HG02870 (cell line): ENCODE measurements around the gene STX19.
A peak's percentile ranks its signal among the peaks of the same experiment; 100 is the strongest.

ENCODE experiments used
- ATAC-seq: cut with Tn5 transposase; IDR thresholded peaks from one replicate; pipeline ENCODE4 v1.9.1; 2021; ENCODE audit warnings: mild to moderate bottlenecking, moderate library complexity; ENCODE audit not compliant: unreplicated experiment

Gene STX19

DNA sequence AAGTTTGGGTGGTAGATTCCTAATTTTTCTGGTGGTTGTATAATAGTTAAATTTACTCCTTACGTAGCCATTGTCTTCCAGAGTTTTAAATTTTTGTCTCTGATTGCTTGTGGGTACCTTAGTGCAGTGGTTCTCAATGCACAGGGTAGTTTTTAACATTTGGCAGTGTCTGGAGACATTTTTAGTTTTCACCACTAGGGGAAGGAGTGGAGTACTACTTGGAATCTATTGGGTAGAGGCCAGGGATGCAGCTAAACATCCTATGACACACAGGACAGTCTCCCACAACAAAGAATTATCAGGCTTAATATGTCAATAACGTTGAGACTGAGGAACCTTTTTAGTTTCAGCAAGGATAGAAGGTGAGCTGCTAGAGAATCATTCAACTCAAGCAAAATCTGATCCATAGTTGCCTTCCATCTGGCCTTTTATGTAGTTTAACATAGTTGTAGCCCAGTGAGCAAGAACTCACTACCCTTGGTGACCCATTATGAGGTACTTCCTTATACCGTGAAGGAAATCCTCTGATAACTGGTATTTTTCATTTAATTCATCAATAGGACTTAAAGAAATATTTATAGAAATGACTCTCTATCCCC lies 8.6 kb upstream of the STX19 start:
- ATAC-seq: peak; percentile 83

DNA sequence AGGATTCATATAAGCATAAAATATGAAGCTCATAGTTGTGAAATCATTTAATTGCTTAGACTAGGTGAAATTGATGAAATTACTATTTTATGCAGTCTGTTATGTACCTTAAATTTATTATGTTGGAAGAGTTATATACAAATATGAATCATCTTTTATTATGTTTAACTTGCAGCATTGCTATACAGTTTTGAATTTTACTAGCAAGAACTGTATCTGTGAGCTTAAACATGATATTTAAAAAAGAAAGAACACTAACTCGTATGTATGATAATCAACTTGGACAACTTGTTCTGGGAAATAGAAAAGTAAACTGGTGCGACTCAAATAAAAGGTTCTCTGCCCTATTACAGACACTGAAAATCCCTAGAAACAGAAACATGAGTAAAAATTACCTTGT lies 1.8 kb downstream of the STX19 start:
- no peak for ATAC-seq

DNA sequence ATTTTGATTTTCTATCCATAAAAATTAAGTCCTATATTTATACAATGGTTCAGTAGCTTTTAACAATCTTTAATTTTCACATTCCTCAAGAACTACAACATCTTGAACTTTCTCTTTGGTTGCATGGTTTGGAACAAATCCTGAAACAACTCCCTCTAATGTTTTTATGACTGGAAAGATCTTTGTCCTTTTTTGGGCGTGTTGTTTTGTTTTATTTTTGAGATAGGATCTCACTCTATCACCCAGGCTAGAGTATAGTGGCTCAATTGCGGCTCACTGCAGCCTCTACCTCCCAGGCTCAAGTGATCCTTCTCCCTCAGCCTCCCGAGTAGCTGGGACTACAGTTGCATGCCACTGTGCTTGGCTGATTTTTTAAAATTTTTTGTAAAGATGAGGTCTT lies 4.0 kb downstream of the STX19 start:
- ATAC-seq: no peak

DNA sequence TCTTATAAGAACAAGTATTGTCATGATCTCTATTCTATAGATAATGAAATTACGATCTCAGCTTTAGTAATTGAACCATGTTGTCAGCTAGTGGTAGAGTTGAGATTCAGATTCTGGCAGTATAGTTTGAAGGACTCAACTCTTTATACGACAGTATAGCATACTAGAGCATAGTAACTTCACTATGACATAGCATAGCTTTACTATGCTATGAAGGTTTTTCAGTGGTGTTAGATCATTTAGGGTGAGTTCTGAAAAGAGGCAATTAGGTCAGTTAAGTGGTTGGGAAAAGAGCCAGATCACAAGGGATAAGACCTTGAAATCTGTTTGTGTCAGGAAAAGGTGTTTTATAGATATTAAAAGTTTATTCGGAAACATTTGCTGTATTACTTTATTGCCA lies 8.1 kb downstream of the STX19 start:
- ATAC-seq: no peak

DNA sequence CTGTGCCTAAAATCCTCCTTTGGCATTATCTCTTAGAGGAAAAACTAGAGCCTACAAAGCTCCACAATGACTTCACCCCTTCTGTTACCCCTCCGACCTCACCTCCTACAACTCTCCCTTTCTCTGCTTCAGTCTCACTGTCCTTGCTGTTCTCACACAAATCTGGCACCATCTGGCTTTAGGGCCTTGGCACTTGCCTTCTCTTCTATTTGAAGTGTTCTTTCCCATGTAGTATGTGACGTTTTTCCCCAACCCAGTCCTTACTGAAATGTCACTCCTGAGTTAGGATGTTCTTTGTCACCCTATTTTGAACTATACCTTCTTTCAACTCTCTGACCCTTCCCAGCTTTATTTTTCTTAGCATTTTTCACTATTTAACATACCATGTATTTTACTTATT lies 8.7 kb downstream of the STX19 start:
- ATAC-seq: no peak

DNA sequence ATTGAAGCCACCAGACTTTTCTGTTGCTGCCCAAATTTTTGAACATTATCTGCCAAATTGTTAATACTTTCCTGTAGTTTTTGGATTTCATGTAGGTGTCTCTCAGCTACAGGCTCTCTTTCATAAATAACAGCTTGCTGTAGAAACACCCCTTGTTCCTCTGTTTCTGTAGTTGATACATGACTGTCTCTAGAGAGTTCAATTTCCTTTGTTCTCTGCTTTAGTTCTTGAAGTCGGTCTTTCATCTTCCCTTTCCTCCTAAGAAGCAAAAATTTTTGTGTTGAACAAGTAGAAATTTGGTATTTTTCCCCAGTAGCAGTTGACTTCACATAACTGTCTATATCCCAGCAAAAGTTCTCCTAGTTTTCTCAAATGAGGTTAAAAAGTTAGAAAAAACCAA lies 13.4 kb downstream of the STX19 start:
- no peak for ATAC-seq

DNA sequence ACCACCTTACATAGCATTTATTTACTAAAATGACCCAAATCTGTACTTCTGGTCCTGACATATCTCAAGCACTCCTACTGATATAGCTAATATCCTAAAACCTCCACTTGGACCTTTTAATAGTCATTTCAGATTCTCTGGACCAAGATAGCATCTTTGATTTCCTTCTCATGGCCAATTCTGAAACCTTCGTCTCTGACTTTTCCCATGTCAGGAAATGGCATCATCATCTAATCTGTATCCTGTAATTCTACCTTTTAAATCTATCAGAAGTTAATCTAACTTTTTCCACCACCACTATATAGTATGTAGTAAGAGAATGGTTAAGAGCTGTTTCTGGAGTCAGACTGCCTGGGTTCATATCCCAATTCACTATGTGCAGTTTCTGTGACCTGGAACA lies 16.2 kb downstream of the STX19 start:
- ATAC-seq: no peak

DNA sequence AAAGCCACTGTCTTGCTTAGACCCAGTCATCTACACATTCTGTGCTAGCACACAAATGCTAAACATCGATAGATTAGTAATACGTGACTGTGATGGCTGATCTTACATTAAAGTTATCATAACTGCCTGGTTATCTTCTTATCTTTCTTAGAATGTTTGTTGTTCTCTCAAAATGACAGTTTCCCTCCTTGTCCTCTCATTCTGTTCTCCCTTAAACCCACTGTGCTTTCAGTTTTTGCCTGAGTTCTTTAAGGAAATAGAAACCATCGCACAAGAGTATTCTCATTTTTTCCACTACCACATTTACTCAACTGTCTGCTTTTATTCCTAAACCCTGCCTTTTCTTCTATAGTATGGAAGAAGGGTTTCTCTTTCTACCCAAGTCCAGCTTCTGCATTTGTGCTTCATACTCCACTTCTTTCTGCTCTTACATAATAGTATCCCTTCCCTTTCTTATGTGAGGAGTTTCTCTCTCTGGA lies 17.1 kb downstream of the STX19 start:
- no peak for ATAC-seq

DNA sequence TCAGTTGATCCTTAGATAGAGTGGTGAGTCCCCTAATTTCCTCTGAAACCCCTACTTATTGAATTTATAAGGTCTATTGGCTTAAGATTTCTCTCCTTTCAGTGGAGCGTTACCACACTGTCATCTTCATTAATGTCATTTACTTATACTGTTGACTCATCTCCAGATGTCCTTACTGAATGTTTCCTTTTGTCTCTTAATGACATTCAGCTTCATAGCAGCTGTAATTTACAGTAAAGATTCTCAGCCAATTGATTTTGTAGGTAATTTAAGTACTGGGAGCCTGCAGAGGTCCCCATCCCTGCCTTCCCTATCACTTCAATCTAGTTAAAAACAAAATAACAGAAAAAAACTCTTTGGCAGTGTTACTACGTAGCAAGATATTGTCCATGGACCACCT lies 18.8 kb downstream of the STX19 start:
- no peak for ATAC-seq

DNA sequence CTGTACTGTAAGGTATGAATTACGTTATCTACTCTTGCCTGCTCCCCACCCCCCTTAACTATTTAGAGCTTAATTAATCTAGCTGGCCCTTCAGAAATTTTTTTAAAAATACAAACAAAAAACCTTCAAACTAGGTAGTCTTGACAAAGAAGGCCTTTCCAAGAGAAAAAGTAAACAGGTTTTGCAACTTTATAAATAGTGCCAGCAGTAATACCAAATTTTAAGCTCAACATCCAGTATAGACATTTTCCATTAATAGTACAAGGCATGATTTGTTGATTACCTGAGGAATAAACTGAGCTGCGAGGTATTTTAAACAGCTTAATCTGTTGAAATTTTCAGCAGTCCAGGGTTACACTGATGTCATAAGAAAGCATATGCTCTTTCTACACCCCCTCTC lies 20.1 kb downstream of the STX19 start:
- ATAC-seq: no peak

DNA sequence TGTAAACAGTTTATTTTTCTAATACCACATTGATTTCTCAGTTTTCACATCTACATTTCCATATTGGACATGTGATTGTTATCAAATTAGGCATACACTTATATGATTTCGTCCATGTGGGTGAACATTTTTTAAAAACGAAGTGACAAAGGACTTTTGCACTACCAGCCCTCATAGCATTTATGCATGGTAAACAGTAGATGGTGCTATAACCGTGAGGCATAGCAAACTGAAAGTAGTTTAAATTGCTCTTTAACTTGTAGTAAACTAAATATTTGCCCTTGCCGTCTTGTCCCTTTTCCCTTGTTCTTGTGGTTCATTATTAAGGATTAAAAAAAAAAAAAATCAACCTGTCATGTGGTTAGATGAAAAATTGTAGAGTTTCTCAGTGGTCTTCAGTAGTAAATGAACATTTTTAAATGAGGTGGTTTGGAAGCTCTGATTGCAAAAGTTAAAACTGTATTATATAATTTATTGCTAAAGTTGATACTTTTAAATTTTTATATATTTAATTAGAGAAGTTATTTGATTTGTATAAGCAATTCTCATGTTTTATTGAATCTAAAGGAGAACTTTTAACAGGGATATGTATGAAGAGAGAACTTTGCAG lies 24.0 kb downstream of the STX19 start:
- ATAC-seq: peak; percentile 78

DNA sequence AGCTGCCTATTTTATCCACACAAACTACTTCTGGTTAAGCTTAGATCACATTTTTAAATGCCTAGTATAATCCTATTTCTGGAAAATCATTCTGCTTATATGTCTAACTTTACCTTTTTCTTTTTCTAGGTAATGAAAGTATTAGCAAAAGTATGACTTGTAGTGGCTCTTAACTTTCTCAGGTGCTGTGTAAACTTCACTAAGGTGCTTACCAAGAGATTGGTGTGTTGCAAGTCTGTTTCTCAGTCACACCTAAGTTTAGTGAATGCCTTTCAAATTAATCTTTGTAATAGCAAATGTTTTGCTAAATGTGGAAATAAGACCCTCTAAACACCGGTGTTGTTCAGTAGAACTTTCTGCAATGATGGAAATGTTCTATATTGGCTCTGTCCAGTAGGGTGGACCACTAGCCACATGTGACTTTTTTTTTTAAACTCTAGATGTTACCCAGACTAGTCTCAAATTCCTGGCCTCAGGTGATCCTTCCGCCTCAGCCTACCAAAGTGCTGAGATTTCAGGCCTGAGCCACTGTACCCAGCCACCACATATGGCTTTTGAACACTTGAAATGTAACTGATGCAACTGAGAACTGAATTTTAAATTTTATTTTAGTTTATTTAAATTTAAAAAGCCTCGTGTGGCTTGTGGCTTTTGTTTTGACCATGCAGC lies 26.4 kb downstream of the STX19 start:
- ATAC-seq: no peak

DNA sequence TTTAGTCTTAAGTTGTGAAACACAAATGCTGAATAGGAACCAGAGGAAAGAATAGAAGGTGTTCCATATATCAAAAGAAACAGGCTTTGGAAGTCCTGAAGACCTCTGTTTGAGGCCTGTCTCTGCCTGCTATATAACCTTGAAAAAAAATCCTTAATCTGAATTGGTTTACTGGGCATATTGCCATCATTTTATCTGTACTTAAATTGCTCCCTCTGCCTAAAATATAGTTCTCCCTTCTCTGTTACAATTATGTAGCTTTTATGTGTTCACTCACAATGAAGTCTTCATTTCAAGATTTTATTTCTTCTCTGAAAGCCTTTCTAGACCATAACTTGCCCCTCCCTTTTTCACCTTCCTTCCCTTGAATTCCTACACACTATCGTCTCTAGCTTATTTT lies 27.2 kb downstream of the STX19 start:
- no peak for ATAC-seq

DNA sequence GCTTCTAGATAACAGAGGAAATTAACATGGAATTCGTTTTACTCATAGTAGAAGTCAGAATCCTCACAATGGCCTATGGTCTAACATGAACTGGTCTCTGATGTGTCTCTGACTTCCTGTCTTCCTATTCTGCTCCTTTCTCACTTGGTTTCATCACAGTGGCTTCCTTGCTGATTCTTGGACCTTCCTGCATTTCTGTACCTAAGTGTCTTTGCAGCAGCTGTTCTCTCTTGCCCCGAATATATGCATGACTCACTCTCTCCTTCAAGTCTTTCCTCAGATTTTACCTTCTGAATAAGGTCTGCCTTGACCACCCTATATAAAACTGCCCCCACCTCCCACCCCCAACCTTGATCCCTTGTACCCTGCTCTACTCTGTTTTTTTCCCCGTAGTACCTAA lies 34.3 kb downstream of the STX19 start:
- no peak for ATAC-seq

DNA sequence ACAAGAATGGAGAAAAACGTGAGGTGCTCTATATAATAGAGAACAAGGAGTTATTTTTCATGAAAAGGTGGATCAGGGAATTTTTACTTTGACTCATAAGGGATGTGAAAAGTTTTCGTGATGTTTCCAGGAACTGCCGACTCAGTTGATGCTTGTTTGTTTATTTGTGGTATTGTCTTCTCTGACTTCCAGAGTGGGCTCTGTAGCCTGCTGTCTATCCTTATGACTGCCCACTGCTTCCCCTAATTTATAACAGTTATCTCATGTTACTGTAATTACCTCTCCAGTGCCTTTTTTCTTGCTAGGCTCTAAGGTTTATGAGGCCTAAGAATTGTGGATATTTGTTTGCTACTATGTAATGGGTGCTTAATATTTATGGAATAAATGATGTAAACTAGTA lies 36.2 kb downstream of the STX19 start:
- ATAC-seq: no peak

DNA sequence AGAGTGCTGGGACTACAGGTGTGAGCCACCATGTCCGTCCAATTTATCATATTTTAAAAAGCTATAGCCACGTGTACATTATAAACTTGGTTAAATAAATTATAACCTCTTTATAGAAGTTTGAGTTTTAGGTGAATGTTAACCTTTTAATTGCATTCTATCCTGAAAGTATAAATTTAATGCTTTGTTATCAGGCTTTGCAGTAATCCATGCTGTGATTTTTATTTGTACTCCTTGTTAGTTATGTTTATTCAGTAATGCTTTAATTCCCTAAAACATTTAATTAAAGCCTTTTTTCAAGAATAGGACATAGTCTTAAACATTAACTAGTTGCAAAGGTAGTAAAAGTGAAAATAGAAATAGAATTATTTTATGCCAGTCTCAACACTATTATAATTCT lies 36.8 kb downstream of the STX19 start:
- no peak for ATAC-seq

DNA sequence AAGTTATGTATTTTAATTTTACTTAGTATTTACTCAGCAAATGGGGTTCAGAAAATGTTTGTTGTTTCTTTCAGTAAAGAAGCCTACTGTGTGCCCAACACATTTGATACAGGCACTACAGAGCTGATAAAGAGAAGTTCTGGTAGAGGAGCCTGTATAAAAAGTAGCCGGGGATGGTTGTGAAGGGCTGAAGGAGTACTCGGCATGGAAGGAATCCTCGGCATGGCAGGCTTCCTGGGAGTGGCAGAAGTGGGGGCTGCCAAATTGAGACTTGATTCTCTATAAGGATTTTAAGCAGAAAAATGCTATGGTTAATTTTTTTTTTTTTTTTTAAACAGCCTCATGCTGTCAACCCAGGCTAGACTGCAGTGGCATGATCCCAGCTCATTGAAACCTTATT lies 39.2 kb downstream of the STX19 start:
- no peak for ATAC-seq

DNA sequence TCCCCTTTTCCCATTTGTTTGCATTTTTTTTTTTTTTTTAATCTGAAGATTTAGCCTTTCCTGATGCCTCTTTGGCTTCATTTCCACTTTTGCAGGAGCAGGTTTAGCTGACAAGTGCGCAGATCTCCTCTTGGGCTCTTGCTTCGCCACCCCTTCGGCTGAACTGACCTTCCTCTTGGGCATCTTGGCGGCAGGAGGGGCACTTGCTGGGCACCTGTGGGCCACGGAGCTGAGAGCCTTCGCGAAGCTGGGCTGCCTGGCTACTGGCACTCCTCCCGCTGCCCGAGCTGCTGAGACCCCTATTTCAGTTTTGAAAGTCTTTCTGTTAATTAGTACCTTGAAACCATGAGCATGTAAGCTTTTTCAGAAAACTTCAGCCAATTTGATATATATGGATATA lies 39.6 kb downstream of the STX19 start:
- no peak for ATAC-seq

DNA sequence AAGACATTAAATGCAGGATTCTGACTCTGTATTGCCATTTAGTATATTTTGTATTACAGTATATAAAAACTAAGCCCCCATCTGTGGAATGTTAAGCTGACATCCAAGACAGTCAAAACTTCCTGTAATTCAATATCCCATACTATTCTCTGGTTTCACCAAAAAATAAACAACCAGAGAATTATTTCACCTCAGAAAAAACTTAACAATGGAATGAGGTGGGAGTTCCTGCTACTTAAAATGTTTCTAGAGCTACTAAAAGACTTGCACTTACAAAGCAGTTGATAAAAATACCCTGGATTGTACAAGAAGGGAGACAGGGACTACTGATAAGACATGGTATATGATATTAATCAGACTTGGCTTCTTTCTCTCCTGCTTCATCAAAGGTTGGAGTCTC lies 40.1 kb downstream of the STX19 start:
- no peak for ATAC-seq

DNA sequence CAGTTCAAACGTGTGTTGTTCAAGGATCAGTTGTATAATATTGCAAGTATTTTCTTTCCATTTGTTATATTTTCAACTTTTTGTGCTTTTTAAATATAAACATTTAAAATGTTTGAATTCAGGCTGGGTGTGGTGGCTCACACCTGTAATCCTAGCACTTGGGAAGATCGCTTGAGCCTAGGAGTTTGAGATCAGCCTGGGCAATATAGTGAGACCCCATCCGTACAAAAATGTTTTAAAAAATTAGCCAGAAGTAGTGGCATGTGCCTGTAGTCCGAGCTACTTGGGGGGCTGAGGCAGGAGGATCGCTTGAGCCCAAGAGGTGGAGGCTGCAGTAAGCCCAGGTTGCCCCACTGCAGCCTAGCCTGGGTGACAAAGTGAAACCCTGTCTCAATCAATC lies 43.8 kb downstream of the STX19 start:
- ATAC-seq: no peak

DNA sequence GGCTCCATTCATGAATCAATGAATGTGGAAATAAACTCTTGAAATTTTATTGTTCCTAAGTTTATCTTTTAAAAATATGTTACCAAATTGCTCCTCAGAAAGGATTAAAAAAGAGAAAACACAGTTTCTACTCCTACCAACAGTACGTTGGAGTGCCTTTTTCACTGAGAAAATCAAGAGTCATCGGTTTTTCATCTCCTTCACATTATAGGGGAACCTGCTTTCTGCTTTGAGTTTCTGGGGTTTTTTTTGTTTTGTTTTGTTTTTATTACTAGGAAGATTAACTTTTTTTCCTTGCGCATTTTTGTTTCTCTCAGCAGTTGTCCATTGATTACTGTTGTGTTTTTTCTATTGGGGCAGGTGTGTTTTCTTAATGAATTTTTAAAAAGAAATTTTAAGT lies 45.0 kb downstream of the STX19 start:
- ATAC-seq: no peak

DNA sequence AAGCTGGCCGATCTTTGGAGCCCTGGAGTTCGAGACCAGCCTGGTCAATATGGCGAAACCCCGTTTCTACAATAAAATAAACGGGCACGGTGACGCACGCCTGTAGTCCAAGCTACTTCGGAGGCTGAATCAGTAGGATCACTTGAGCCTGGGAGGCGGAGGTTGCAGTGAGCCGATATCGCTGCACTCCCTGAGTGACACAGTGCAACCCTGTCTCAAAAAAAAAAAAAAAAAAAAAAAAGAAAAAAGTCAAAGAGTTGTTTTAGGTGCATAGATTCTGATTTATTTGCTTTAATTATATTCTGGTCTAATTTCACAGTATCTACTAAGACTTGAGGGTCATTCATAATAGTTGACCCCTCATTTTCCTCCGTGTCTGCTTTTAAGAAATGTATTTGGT lies 46.7 kb downstream of the STX19 start:
- no peak for ATAC-seq
